SU-DHL-6 (cell line): ENCODE measurements around the gene DPRX.

Source experiments
- H2AFZ ChIP-seq: fragments of 200-600 bp; sonication (generic); 2 replicates; pipeline ENCODE4 v1.6.1; 2014; ENCODE audit warnings: low read depth, mild to moderate bottlenecking, moderate library complexity, mixed read lengths, antibody characterized with exemption, low read length; ENCODE audit not compliant: severe bottlenecking
- H3F3A ChIP-seq: fragments of 200-600 bp; shearing (Covaris generic); 2 replicates; pipeline ENCODE4 v1.6.0; 2016; ENCODE audit warnings: antibody characterized with exemption, mild to moderate bottlenecking; ENCODE audit not compliant: insufficient read depth
- H3K27ac ChIP-seq: fragments of 200-600 bp; sonication (generic); 2 replicates; pipeline ENCODE4 v1.5.1; 2016; ENCODE audit warnings: low read depth, mild to moderate bottlenecking, low read length, moderate library complexity, mixed read lengths
- H3K27me3 ChIP-seq: fragments of 200-600 bp; sonication (generic), shearing (Covaris generic); 2 replicates; pipeline ENCODE4 v1.6.0; 2014; ENCODE audit warnings: mild to moderate bottlenecking, low read length
- H3K36me3 ChIP-seq: fragments of 200-600 bp; sonication (generic); 2 replicates; pipeline ENCODE4 v1.6.1; 2014; ENCODE audit warnings: mild to moderate bottlenecking, low read length, mixed read lengths
- H3K4me2 ChIP-seq: fragments of 300-600, 200-600 bp; shearing (Covaris generic), sonication (generic); 2 replicates; pipeline ENCODE4 v1.6.0; 2014; ENCODE audit warnings: low read length, low read depth, mild to moderate bottlenecking; ENCODE audit not compliant: poor library complexity, severe bottlenecking
- H3K4me3 ChIP-seq: fragments of 200-600 bp; sonication (generic); 2 replicates; pipeline ENCODE4 v1.5.1; 2014; ENCODE audit warnings: antibody characterized with exemption, low read length, mild to moderate bottlenecking, mixed read lengths; ENCODE audit not compliant: insufficient read depth, poor library complexity, severe bottlenecking
- H3K79me2 ChIP-seq: fragments of 200-600 bp; sonication (generic); 2 replicates; pipeline ENCODE4 v1.6.1; 2014; ENCODE audit warnings: mild to moderate bottlenecking, low read length, moderate library complexity; ENCODE audit not compliant: insufficient read depth
- H3K9ac ChIP-seq: fragments of 200-600 bp; sonication (generic); 2 replicates; pipeline ENCODE4 v1.7.0; 2014; ENCODE audit warnings: mild to moderate bottlenecking, low read length
- H3K9me2 ChIP-seq: fragments of 200-600 bp; sonication (generic); replicated peaks from 2 replicates; pipeline ENCODE4 v1.6.1; 2014; ENCODE audit warnings: low read length; ENCODE audit not compliant: insufficient read depth
- H3K9me3 ChIP-seq: fragments of 200-600 bp; sonication (generic); 2 replicates; pipeline ENCODE4 v1.6.1; 2014; ENCODE audit warnings: low read length, mixed read lengths; ENCODE audit not compliant: insufficient read depth
- H4K20me1 ChIP-seq: fragments of 200-600 bp; sonication (generic); 2 replicates; pipeline ENCODE4 v1.6.1; 2014; ENCODE audit warnings: low read depth, mild to moderate bottlenecking, antibody characterized with exemption, low read length, moderate library complexity, mixed read lengths
- CTCF ChIP-seq: fragments of 200-600 bp; sonication (generic); IDR thresholded peaks from one replicate; pipeline ENCODE4 v1.5.1; 2017; ENCODE audit warnings: antibody characterized with exemption, mild to moderate bottlenecking, low read length, moderate library complexity; ENCODE audit not compliant: insufficient read depth, poor library complexity, severe bottlenecking
- EZH2phosphoT487 ChIP-seq: fragments of 200-600 bp; sonication (generic), shearing (Covaris generic); conservative IDR thresholded peaks from 2 replicates; pipeline ENCODE4 v1.6.1; 2018; ENCODE audit warnings: mild to moderate bottlenecking, antibody characterized with exemption, low read length, moderate library complexity, mixed read lengths

DPRX gene

GRCh38 chr19:53659292-53659691, 27.5 kb downstream of the DPRX start:
- H3K9me2 ChIP-seq = no peaks in the 10 kb centered on the region
- no peak overlapping the region for H3K9ac ChIP-seq
- H4K20me1 ChIP-seq = no peaks in the 10 kb centered on the region
- H3K36me3 ChIP-seq = no peaks in the 10 kb centered on the region
- no peaks in the 10 kb centered on the region for H3K79me2 ChIP-seq
- no peaks in the 10 kb centered on the region for H3K27me3 ChIP-seq
- no peak overlapping the region for H3K4me3 ChIP-seq
- no peak overlapping the region for H3K27ac ChIP-seq
- no peak overlapping the region for H2AFZ ChIP-seq
- H3K9me3 ChIP-seq = peaks cover 16% of the 10 kb centered on the region; the same call in 1 of the 2 replicates
- no peaks in the 10 kb centered on the region for H3F3A ChIP-seq
- no peak overlapping the region for H3K4me2 ChIP-seq
- TF ChIP-seq CTCF = no peak
- no peak for TF ChIP-seq EZH2phosphoT487

- Histone ChIP-seq H3K27ac (no peak overlapping the region), H3K36me3 (no peaks in the 10 kb centered on the region), H3F3A (no peaks in the 10 kb centered on the region), H3K9ac (no peak overlapping the region), H3K79me2 (no peaks in the 10 kb centered on the region), H3K4me3 (no peak overlapping the region), H2AFZ (no peak overlapping the region), H3K9me2 (no peaks in the 10 kb centered on the region), H3K27me3 (no peaks in the 10 kb centered on the region), H4K20me1 (no peaks in the 10 kb centered on the region), H3K9me3 (peaks cover 4% of the 10 kb centered on the region; the same call in 1 of the 2 replicates), H3K4me2 (no peak overlapping the region)
- no peak for TF ChIP-seq CTCF
- no peak for TF ChIP-seq EZH2phosphoT487
Measured at GRCh38 chr19:53660584-53660983, 28.8 kb downstream of the DPRX start.

GRCh38 chr19:53662209-53662608, 30.4 kb downstream of the DPRX start:
- Histone ChIP-seq H3K27me3 (no peaks in the 10 kb centered on the region), H2AFZ (no peak overlapping the region), H3K9me2 (no peaks in the 10 kb centered on the region), H3K4me3 (no peak overlapping the region), H3F3A (no peaks in the 10 kb centered on the region), H3K9me3 (no peaks in the 10 kb centered on the region; the same call in 1 of the 2 replicates), H3K9ac (no peak overlapping the region), H3K4me2 (no peak overlapping the region), H3K79me2 (no peaks in the 10 kb centered on the region), H3K36me3 (no peaks in the 10 kb centered on the region), H3K27ac (no peak overlapping the region), H4K20me1 (no peaks in the 10 kb centered on the region)
- TF ChIP-seq CTCF = no peak
- no peak for TF ChIP-seq EZH2phosphoT487

GRCh38 chr19:53664152-53664551, 32.4 kb downstream of the DPRX start:
- TF ChIP-seq EZH2phosphoT487 (no peak), CTCF (no peak)
- Histone ChIP-seq H3K27ac (no peak overlapping the region), H3K36me3 (no peaks in the 10 kb centered on the region), H4K20me1 (no peaks in the 10 kb centered on the region), H3F3A (no peaks in the 10 kb centered on the region), H3K9ac (no peak overlapping the region), H3K4me3 (no peak overlapping the region), H3K9me3 (no peaks in the 10 kb centered on the region), H3K27me3 (no peaks in the 10 kb centered on the region), H2AFZ (no peak overlapping the region), H3K9me2 (no peaks in the 10 kb centered on the region), H3K4me2 (no peak overlapping the region), H3K79me2 (no peaks in the 10 kb centered on the region)
